ENCODE measurements around the gene ALDH1B1.

DNA sequence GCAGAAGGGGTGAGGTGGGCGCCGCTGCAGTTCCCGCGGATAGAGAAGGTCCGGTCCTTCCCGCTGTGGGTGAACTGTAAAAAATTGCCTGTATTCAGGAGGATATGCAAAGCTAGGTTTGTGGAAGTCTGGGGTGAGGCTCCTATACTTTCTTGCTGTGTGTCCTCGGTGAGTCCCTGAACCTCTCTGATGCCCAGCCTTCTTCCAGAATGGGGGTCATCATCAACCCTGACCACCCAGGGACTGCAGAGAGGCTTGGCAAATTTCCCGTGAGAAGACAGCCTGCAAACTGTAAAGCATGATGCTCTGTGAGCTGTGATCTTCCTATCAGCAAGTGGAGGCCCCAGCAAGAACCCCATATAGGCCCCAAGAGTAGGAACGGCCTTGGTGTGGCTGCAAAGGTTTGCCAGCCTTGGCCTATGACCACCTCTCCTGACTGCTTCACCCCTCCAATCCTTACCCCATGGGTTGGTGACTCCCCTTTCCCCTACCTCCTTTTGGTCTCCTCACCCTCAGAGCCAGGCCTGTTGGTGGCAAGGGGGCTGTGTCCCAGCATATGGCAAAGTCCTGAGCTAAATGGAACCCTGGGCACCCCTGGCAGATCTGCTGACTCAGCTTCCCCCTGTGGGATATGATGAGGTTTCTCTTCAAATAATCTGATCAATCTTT, 760 bp downstream of the ALDH1B1 start:
- TF ChIP-seq CTCF (IDR thresholded peaks at IDR 0.05; ENCODE audit: low read depth, low read length) = no peak
- no peak for TF ChIP-seq POLR2A (IDR thresholded peaks at IDR 0.05; ENCODE audit: extremely low read depth, insufficient read length)
- TF ChIP-seq MAX (IDR thresholded peaks at IDR 0.05; ENCODE audit: low read depth, low read length) = no peak
- TF ChIP-seq MYC (IDR thresholded peaks at IDR 0.05; ENCODE audit: low read depth, low read length) = no peak
